HG03095 (cell line): ENCODE data around the gene APOE.
"Not testable (repeated sequence)": the region's sequence is repeated elsewhere in the genome, so short reads cannot be mapped to it uniquely, and the experiment has no call there.

Experiments used
- ATAC-seq: cut with Tn5 transposase; IDR thresholded peaks from one replicate; pipeline ENCODE4 v1.9.1; 2021; ENCODE audit warnings: moderate library complexity; ENCODE audit not compliant: unreplicated experiment

Gene APOE

DNA sequence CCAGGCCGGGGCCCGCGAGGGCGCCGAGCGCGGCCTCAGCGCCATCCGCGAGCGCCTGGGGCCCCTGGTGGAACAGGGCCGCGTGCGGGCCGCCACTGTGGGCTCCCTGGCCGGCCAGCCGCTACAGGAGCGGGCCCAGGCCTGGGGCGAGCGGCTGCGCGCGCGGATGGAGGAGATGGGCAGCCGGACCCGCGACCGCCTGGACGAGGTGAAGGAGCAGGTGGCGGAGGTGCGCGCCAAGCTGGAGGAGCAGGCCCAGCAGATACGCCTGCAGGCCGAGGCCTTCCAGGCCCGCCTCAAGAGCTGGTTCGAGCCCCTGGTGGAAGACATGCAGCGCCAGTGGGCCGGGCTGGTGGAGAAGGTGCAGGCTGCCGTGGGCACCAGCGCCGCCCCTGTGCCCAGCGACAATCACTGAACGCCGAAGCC is 3.3 kb downstream of the APOE start:
- ATAC-seq: no peak

- no peak for ATAC-seq
These were observed 4.2 kb downstream of the APOE start for GRCh38 chr19:44909775-44910174.

GRCh38 chr19:44911896-44912295 is 6.3 kb downstream of the APOE start:
- not testable (repeated sequence) for ATAC-seq

GRCh38 chr19:44912854-44913253 is 7.3 kb downstream of the APOE start:
- no peak for ATAC-seq

- not testable (repeated sequence) for ATAC-seq
These were observed 8.2 kb downstream of the APOE start for GRCh38 chr19:44913512-44914432.

DNA sequence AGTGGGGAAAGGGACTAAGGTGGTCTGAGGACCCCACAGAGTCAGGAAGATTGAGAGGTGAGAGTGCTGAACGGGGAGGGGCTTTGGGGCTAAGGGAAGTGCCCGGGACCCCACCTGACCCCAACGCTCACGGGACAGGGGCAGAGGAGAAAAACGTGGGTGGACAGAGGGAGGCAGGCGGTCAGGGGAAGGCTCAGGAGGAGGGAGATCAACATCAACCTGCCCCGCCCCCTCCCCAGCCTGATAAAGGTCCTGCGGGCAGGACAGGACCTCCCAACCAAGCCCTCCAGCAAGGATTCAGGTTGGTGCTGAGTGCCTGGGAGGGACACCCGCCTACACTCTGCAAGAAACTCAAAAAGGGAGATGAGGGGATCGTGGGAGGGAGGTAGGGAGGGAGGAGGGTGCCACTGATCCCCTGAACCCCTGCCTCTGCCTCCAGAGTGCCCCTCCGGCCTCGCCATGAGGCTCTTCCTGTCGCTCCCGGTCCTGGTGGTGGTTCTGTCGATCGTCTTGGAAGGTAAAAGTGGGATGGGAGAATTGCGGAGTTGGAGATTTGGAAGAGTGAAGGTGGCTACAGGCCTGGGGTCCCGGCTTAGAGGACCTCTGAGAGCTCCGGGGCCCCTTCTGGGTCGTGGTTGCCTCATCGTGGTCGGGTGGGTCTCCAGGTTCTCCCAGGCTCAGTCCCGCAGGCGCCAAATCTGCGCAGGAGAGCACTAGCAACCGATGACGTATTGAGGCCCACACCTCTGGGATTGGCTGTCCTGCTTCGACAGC is 9.0 kb downstream of the APOE start, which contains the start of gene APOC1:
Gene APOC1 (plus strand): TSS at position 176 of the 774 bp plus-strand sequence. CDS start 284 bp downstream, at position 460.
- peak; percentile 93 for ATAC-seq

DNA sequence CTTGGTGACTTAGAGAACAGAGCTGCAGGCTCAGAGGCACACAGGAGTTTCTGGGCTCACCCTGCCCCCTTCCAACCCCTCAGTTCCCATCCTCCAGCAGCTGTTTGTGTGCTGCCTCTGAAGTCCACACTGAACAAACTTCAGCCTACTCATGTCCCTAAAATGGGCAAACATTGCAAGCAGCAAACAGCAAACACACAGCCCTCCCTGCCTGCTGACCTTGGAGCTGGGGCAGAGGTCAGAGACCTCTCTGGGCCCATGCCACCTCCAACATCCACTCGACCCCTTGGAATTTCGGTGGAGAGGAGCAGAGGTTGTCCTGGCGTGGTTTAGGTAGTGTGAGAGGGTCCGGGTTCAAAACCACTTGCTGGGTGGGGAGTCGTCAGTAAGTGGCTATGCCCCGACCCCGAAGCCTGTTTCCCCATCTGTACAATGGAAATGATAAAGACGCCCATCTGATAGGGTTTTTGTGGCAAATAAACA is 18.7 kb downstream of the APOE start:
- no peak for ATAC-seq

- ATAC-seq: no peak
These were observed 19.7 kb downstream of the APOE start for GRCh38 chr19:44925114-44925891.

GRCh38 chr19:44926245-44927077 is 20.9 kb downstream of the APOE start:
- ATAC-seq: not testable (repeated sequence)

- no peak for ATAC-seq
These were observed 22.1 kb downstream of the APOE start for GRCh38 chr19:44927746-44928145.

GRCh38 chr19:44930088-44930487 is 24.5 kb downstream of the APOE start:
- no peak for ATAC-seq

DNA sequence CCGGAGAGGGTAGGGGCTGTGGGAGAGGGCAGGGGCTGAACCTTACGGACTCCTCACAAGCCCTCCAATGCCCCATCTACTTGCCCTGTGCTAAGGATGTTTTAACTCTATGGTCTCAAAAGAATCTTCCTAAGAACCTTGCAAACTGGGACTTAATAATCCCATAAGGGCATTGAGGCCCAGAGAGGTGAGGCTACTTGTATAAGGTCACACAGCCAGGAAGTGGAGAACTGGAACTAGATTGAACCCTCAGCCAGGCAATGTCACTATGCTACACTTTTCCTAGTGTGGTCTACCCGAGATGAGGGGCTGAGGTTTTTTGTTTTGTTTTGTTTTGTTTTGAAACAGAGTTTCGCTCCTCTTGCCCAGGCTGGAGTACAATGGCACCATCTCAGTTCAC is 25.9 kb downstream of the APOE start:
- no peak for ATAC-seq

DNA sequence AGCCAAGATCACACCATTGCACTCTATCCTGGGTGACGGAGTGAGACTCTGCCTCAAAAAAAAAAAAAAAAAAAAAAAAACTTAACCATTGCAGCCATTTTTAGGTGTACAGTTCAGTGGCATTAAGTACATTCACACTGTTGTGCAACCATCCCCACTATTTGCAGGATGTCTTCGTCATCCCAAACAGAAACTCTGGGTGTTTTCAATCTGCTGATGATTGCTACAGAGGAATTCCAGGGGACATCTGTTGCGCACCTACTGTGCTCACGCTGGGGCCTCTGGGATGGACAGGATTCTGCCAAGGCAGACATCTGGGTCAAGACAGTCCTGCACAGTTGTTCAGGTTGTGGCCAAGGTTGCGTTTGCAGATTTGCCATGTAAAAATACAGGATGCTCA is 34.1 kb downstream of the APOE start:
- ATAC-seq: no peak

GRCh38 chr19:44942067-44942571 is 36.5 kb downstream of the APOE start, which contains the start of gene APOC4:
APOC4 (plus strand) TSS chr19:44942237; CDS start chr19:44942278, 41 bp downstream.
- ATAC-seq: no peak

- ATAC-seq: no peak
These were observed 38.2 kb downstream of the APOE start for GRCh38 chr19:44943801-44944249.

DNA sequence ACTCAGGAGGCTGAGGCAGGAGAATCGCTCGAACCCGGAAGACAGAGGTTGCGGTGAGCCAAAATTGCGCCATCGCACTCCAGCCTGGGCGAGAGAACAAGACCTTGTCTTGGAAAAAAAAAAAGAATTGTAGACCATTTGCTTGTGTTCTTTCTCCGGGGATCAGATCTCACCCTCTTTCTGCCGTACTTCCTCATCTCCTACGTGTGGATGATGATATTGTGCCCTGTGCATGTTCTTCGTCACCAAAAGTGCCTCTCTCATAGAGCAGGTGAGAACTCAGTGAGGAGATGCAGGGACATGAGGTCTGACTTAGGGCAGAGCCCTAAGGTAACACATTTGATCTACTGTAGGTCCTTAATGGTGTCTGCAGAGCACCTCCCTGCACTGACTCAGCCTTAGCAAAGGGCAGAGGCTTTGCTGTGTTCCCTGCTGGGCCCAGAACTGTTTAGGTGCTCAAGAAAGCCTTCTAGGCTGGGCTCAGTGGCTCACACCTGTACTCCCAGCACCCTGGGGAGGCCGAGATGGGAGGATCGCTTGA is 41.5 kb downstream of the APOE start:
- ATAC-seq: no peak

GRCh38 chr19:44948237-44948636 is 42.6 kb downstream of the APOE start:
- ATAC-seq: no peak

DNA sequence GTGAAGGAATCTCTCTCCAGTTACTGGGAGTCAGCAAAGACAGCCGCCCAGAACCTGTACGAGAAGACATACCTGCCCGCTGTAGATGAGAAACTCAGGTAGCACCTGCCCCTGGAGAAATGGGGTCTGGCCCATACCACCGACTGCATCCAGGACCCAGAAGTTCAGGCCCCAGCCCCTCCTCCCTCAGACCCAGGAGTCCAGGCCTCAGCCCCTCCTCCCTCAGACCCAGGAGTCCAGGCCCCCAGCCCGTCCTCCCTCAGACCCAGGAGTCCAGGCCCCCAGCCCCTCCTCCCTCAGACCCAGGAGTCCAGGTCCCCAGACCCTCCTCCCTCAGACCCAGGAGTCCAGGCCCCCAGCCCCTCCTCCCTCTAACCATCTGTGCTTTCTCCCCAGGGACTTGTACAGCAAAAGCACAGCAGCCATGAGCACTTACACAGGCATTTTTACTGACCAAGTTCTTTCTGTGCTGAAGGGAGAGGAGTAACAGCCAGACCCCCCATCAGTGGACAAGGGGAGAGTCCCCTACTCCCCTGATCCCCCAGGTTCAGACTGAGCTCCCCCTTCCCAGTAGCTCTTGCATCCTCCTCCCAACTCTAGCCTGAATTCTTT is 43.3 kb downstream of the APOE start:
- no peak for ATAC-seq

DNA sequence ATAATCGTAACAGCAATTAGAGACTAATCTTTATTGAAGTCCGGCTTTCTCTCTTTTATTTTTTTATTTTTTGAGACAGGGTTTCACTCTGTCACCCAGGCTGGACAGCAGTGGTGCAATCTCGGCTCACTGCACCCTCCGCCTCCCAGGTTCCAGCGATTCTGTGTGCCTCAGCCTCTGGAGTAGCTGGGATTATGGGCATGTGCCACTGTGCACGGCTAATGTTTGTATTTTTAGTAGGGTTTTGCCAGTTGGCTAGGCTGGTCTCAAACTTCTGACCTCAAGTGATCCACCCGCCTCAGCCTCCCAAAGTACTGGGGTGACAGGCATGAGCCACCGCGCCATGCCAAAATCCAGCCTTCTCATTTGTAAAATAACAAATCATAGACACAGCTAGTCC is 44.0 kb downstream of the APOE start:
- no peak for ATAC-seq
